Bronchial epithelial cell (primary cell): ENCODE results near the gene HSPBP1. TPM values are rescaled to one million over a fixed set of nuclear protein-coding genes. Genes with fewer than 3 reads are reported as not detected.

Experiments used
- DNase-seq: peaks from one replicate; pipeline ENCODE4 v3.0.0-alpha.2; 2010; ENCODE audit warnings: low read depth
- FAIRE-seq: peaks from 2 replicates; lab custom pipeline; 2011; peaks lifted over from hg19 to GRCh38; lab: Jason Lieb, UNC
- H3K27me3 ChIP-seq: 2 replicates; pipeline ENCODE4 v1.5.1; 2011; ENCODE audit warnings: low read length; ENCODE audit not compliant: control insufficient read depth, insufficient read depth
- H3K36me3 ChIP-seq: 2 replicates; pipeline ENCODE4 v1.5.1; 2011; ENCODE audit warnings: low read length; ENCODE audit not compliant: control insufficient read depth, insufficient read depth
- H3K4me3 ChIP-seq: 2 replicates; pipeline ENCODE4 v1.5.1; 2011; ENCODE audit warnings: mild to moderate bottlenecking, low read depth, low read length, control low read depth
- CTCF ChIP-seq: IDR thresholded peaks from 2 replicates; pipeline ENCODE4 v1.5.1; 2011; ENCODE audit warnings: mild to moderate bottlenecking, moderate library complexity, low read length, control low read depth, inconsistent platforms; ENCODE audit not compliant: insufficient read depth, severe bottlenecking
- total RNA-seq: library from RNA; depleted of rRNA; stranded (reverse); fragments of >200 nt; gene quantifications from 2 replicates; pipeline ENCODE4 v1.2.1, GENCODE V29; 2014

Gene HSPBP1
- total RNA-seq, 1 donor from 2014 or later: 37.1 TPM

- no peak for TF ChIP-seq CTCF
- H3K4me3 ChIP-seq: no peak overlapping the region
- no peaks in the 10 kb centered on the region for H3K27me3 ChIP-seq
- FAIRE-seq: no peak
- peaks cover 18% of the 10 kb centered on the region for H3K36me3 ChIP-seq
- DNase-seq: no peak
These were observed 3.0 kb downstream of the HSPBP1 start for GRCh38 chr19:55276720-55277430.

- Histone ChIP-seq H3K36me3 (peaks cover 18% of the 10 kb centered on the region), H3K27me3 (no peaks in the 10 kb centered on the region), H3K4me3 (no peak overlapping the region)
- TF ChIP-seq CTCF: no peak
- no peak for FAIRE-seq
- no peak for DNase-seq
These were observed 3.8 kb downstream of the HSPBP1 start for GRCh38 chr19:55275851-55276719.

GRCh38 chr19:55273978-55274707, 5.8 kb downstream of the HSPBP1 start:
- no peak for FAIRE-seq
- Histone ChIP-seq H3K36me3 (peaks cover 18% of the 10 kb centered on the region), H3K4me3 (no peak overlapping the region), H3K27me3 (no peaks in the 10 kb centered on the region)
- DNase-seq: no peak
- no peak for TF ChIP-seq CTCF

GRCh38 chr19:55272142-55272541, 7.8 kb downstream of the HSPBP1 start:
- DNase-seq: no peak
- no peak for FAIRE-seq
- no peaks in the 10 kb centered on the region for H3K27me3 ChIP-seq
- no peak overlapping the region for H3K4me3 ChIP-seq
- H3K36me3 ChIP-seq: peaks cover 13% of the 10 kb centered on the region
- TF ChIP-seq CTCF: no peak

- TF ChIP-seq CTCF: no peak
- Histone ChIP-seq H3K36me3 (peaks cover 9% of the 10 kb centered on the region), H3K4me3 (no peak overlapping the region), H3K27me3 (no peaks in the 10 kb centered on the region)
- FAIRE-seq (peak; percentile 91), DNase-seq (no peak)
These were observed 9.6 kb downstream of the HSPBP1 start for GRCh38 chr19:55270172-55270942.
